PC-9 (cell line): ENCODE data around the gene CFAP97D1. TPM values are rescaled to one million over a fixed set of nuclear protein-coding genes. Genes with fewer than 3 reads are reported as not detected.

Experiments
- BruUV-seq: library from RNA; stranded (reverse); fragments of 400-500 nt; replicated peaks from 2 replicates; lab custom pipeline; 2021; lab: Mats Ljungman, UMichigan
- CTCF ChIA-PET: fragments of 300-600 bp; sonication (Branson Sonifier 250); formaldehyde crosslinking; loops from one replicate; lab custom pipeline; 2022; ENCODE audit warnings: antibody characterized with exemption; lab: Charles Lee
- POLR2A ChIA-PET: fragments of 300-600 bp; sonication (Branson Sonifier 250); formaldehyde crosslinking; loops from one replicate; lab custom pipeline; 2022; ENCODE audit warnings: antibody characterized with exemption; ENCODE audit not compliant: unreplicated experiment; lab: Charles Lee
- DNase-seq, 2 experiments: peaks; one replicate each; pipeline versions ENCODE4 v3.0.0 to v3.0.0-alpha.2; 2015 to 2022; ENCODE audit warnings: mixed read lengths in 1 of 2
- H2AFZ ChIP-seq: fragments of 200-600 bp; sonication (generic); 2 replicates; pipeline ENCODE4 v1.8.1; 2017; ENCODE audit warnings: antibody characterized with exemption
- H3F3A ChIP-seq: fragments of 200-600 bp; sonication (generic); 2 replicates; pipeline ENCODE4 v1.8.1; 2017; ENCODE audit warnings: antibody characterized with exemption, mild to moderate bottlenecking, low read depth; ENCODE audit not compliant: insufficient read depth
- H3K27ac ChIP-seq: fragments of 200-600 bp; sonication (generic); 2 replicates; pipeline ENCODE4 v1.6.1; 2016; ENCODE audit warnings: mixed run types
- H3K27me3 ChIP-seq: fragments of 200-600 bp; sonication (generic); 2 replicates; pipeline ENCODE4 v1.6.1; 2016; ENCODE audit warnings: low read depth, mixed run types; ENCODE audit not compliant: insufficient read depth
- H3K36me3 ChIP-seq: fragments of 200-600 bp; sonication (generic); 2 replicates; pipeline ENCODE4 v1.6.1; 2016; ENCODE audit warnings: low read depth, mixed run types
- H3K4me1 ChIP-seq: fragments of 200-600 bp; sonication (generic); replicated peaks from 2 replicates; pipeline ENCODE4 v1.6.1; 2016; ENCODE audit warnings: mixed run types; ENCODE audit not compliant: insufficient read depth
- H3K4me2 ChIP-seq: fragments of 200-600 bp; sonication (generic); 2 replicates; pipeline ENCODE4 v1.6.1; 2017; ENCODE audit warnings: mixed run types
- H3K4me3 ChIP-seq: fragments of 200-600 bp; sonication (generic); 2 replicates; pipeline ENCODE4 v1.6.1; 2016; ENCODE audit warnings: mixed run types
- H3K79me2 ChIP-seq: fragments of 200-600 bp; sonication (generic); 2 replicates; pipeline ENCODE4 v1.6.1; 2017; ENCODE audit warnings: low read depth, mixed run types
- H3K9me2 ChIP-seq: fragments of 200-600 bp; sonication (generic); 2 replicates; pipeline ENCODE4 v1.8.1; 2017; ENCODE audit warnings: mild to moderate bottlenecking; ENCODE audit not compliant: insufficient read depth
- H3K9me3 ChIP-seq: fragments of 200-600 bp; sonication (generic); 2 replicates; pipeline ENCODE4 v1.8.1; 2016; ENCODE audit warnings: low read depth; ENCODE audit not compliant: insufficient read depth
- H4K20me1 ChIP-seq: fragments of 200-600 bp; sonication (generic); 2 replicates; pipeline ENCODE4 v1.8.1; 2017; ENCODE audit not compliant: insufficient read depth
- CTCF ChIP-seq: fragments of 200-600 bp; sonication (generic); conservative IDR thresholded peaks from 2 replicates; pipeline ENCODE4 v1.6.1; 2017; ENCODE audit warnings: mixed run types, antibody characterized with exemption, mild to moderate bottlenecking, moderate library complexity
- EZH2 ChIP-seq: fragments of 200-600 bp; sonication (generic); IDR thresholded peaks from 2 replicates; pipeline ENCODE4 v1.8.0; 2017; ENCODE audit warnings: antibody characterized with exemption, low read depth
- intact Hi-C: fragments of 100-400 bp; cut with micrococcal nuclease; formaldehyde crosslinking; loops from one replicate; pipeline ENCODE4 v1.10.0; 2022; ENCODE audit not compliant: unreplicated experiment
- total RNA-seq: library from RNA; stranded (reverse); gene quantifications from 2 replicates; pipeline ENCODE4 v1.2.3, GENCODE V29; 2021

CFAP97D1 gene
- total RNA-seq, 1 experiment from 2014 or later = not detected

- Histone ChIP-seq H3K4me1 (peaks cover 16% of the 10 kb centered on the region), H3K27ac (no peak overlapping the region), H4K20me1 (no peaks in the 10 kb centered on the region), H3K4me3 (no peak overlapping the region), H3F3A (peaks cover 8% of the 10 kb centered on the region; the same call in 1 of the 2 replicates), H3K9me2 (no peaks in the 10 kb centered on the region), H3K36me3 (no peaks in the 10 kb centered on the region), H3K79me2 (no peaks in the 10 kb centered on the region), H3K9me3 (no peaks in the 10 kb centered on the region; the same call in 1 of the 2 replicates), H3K4me2 (no peak overlapping the region), H3K27me3 (no peaks in the 10 kb centered on the region), H2AFZ (no peak overlapping the region)
- no TSS peak for BruUV-seq
- POLR2A ChIA-PET = interaction anchor here (0.6 kb wide), 1 partner anchor 21 kb away, joined by 3 read pairs; no protein-coding TSS in a partner anchor
- CTCF ChIA-PET = no interaction called here
- intact Hi-C loops = no loop called here
- no peak for DNase-seq
- no peak for TF ChIP-seq CTCF
These were observed 45.9 kb upstream of the CFAP97D1 start for GRCh38 chr17:43734376-43734775.

GRCh38 chr17:43736389-43736788, 43.8 kb upstream of the CFAP97D1 start:
- ChIA-PET POLR2A (interaction anchor here (0.5 kb wide), 1 partner anchor 368 kb away, joined by 12 read pairs; no protein-coding TSS in a partner anchor), CTCF (interaction anchor here (1.0 kb wide), 1 partner anchor 23 kb away, joined by 3 read pairs; no protein-coding TSS in a partner anchor)
- Histone ChIP-seq H4K20me1 (no peaks in the 10 kb centered on the region), H3K4me3 (no peak overlapping the region), H3K27ac (no peak overlapping the region), H3K9me2 (no peaks in the 10 kb centered on the region), H3F3A (peaks cover 8% of the 10 kb centered on the region; the same call in 1 of the 2 replicates), H3K36me3 (no peaks in the 10 kb centered on the region), H3K4me1 (peaks cover 16% of the 10 kb centered on the region), H3K79me2 (no peaks in the 10 kb centered on the region), H3K27me3 (no peaks in the 10 kb centered on the region), H3K9me3 (no peaks in the 10 kb centered on the region; the same call in 1 of the 2 replicates), H3K4me2 (no peak overlapping the region), H2AFZ (no peak overlapping the region)
- intact Hi-C loops = no loop called here
- TF ChIP-seq EZH2 = no peak
- no peak for TF ChIP-seq CTCF
- no peak for DNase-seq
- BruUV-seq = no TSS peak

GRCh38 chr17:43737722-43738121, 42.5 kb upstream of the CFAP97D1 start:
- H3K27me3 ChIP-seq = no peaks in the 10 kb centered on the region
- DNase-seq = no peak
- H3K4me2 ChIP-seq = no peak overlapping the region
- TF ChIP-seq CTCF (no peak), EZH2 (no peak)
- no peaks in the 10 kb centered on the region for H3K36me3 ChIP-seq
- ChIA-PET POLR2A (no interaction called here), CTCF (no interaction called here)
- BruUV-seq = no TSS peak
- H4K20me1 ChIP-seq = no peaks in the 10 kb centered on the region
- peaks cover 8% of the 10 kb centered on the region; the same call in 1 of the 2 replicates for H3F3A ChIP-seq
- H3K79me2 ChIP-seq = no peaks in the 10 kb centered on the region
- H3K9me3 ChIP-seq = peaks cover 4% of the 10 kb centered on the region; the same call in 1 of the 2 replicates
- H3K4me3 ChIP-seq = no peak overlapping the region
- no peak overlapping the region for H3K27ac ChIP-seq
- intact Hi-C loops = no loop called here
- peaks cover 9% of the 10 kb centered on the region for H3K4me1 ChIP-seq
- H2AFZ ChIP-seq = no peak overlapping the region
- no peaks in the 10 kb centered on the region for H3K9me2 ChIP-seq
